Measurements from ENCODE around the gene ECSIT. TPM values are rescaled to one million over a fixed set of nuclear protein-coding genes. Genes with fewer than 3 reads are reported as not detected.

ECSIT gene
- total RNA-seq, 1 donor from 2014 or later: 92.9 TPM

DNA sequence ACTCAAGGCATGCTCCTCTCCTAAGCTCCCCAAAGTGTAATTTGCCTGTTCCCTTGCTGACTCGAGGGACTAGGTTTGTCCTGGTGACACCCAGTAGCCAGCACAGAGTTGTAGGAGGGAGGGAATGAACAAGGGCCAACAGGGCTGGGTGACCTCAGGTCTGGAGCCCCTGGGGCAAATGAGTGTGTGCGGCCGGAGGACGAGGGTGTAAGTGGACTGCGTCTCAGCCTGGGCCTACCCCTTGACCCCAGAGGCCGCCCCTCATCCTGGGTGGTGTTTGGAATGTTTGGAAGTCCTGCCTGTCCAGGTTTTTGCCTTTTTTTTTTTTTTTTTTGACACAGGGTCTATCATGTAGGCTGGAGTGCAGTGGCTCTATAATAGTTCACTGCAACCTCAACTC, 22.0 kb downstream of the ECSIT start:
- no peak for DNase-seq (ENCODE audit: low spot score)
- intact Hi-C loops (cut with DNase I): no loop called here

DNA sequence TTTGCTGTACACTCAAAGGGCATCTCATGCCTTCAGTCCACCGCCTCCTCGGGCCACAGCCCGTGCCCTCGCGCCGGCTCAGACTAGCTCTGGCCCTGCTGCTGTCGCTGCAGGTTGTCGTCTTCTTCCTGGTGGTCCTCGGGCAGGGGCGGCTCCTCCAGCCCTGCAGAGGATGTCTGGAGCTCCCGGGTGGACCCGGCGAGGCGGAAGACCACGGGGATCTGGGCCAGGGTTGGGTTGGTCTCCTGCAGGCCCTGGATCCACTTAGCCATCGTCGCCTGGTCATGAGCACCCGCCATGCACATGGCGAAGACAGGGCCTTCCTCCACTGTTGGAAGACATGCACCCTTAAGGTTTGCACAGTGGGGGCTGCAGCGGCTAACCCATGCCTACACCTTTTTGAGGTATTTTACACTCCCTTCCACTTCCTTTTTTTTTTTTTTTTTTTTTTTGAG, 22.8 kb downstream of the ECSIT start:
- DNase-seq (ENCODE audit: low spot score): no peak
- intact Hi-C loops (cut with DNase I): no loop called here

GRCh38 chr19:11505504-11506100, 23.3 kb downstream of the ECSIT start, which contains the start of gene ZNF653:
Gene ZNF653 (minus strand): TSS chr19:11505839. CDS start chr19:11505786, 53 bp downstream.
- peak; percentile 97 for DNase-seq (ENCODE audit: low spot score)
- intact Hi-C loops (cut with DNase I): no loop called here

DNA sequence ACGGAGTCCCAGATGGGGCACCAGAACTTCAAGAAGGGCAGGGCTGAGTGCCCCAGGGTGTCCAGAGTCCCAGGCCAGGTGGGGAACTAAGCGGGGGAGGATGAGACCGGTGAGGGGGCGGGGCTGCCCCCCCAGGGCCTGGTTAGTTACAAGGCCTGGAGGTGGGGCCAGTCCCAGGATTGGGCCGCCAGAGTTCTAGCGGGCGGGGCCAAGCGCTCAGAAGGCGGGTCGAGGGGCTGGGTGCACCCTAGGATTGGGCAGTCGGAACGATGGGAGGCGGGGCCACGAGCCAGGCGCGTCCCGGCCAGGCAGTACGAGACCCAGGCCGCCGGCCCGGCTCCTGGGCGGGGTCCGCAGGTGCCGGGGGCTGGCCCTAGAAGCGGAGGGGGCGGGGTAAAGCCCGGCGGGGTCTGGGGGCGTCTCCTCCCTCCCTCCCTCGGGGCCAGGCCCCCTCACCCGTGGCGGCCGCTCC, 23.9 kb downstream of the ECSIT start:
- peak; percentile 98 for DNase-seq (ENCODE audit: low spot score)
- intact Hi-C loops (cut with DNase I): no loop called here

- no peak for DNase-seq (ENCODE audit: low spot score)
- intact Hi-C loops (cut with DNase I): no loop called here
Observed at GRCh38 chr19:11504502-11505031, 24.4 kb downstream of the ECSIT start.

DNA sequence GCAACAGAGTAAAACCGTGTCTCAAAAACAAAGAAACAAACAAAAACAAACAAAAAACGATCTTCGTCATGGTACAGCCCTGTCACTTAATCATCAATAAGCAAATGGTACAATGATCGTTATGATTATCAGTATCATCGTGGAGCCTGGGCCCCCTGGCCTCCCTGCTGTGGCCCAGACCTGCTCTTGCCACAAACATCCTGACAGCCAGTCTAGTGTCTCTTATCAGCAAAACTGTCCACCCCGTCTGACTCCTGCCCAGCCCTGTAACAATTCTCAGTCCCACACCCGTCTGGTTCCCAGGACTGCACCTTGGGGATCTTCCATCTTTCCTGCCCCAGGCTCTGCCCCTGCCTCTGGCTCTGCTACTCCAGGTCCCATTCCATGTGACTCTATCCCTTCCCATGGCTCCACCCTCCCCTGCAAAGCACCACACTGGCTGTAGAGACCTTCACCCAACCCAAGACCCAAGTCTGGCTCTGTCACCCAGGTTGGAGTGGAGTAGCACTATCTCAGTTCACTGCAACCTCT, 29.0 kb downstream of the ECSIT start:
- intact Hi-C loops (cut with DNase I): loop anchor here (5.0 kb wide), 1 partner anchor 87 kb away; no protein-coding TSS in a partner anchor
- DNase-seq (ENCODE audit: low spot score): no peak

DNA sequence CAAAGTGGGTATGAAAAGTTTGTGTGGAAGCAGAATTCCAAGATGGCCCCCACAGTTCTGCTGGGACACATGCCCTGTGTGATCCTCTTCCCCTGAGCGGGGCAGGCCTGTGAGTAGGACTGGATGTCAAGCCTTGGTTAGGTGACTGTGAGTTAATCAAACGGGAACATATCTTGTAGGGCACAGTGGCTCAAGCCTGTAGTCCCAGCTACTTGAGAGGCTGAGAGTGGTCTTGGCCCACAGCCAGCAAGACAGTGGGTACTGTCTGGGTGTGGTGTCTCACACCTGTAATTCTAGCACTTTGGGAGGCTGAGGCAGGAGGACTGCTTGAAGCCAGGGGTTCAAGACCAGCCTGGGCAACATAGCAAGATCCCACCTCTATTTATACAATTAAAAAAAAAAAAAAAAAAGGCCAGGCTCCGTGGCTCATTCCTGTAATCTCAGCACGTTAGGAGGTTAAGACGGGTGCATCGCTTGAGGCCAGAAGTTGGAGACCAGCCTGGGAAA, 29.7 kb downstream of the ECSIT start:
- intact Hi-C loops (cut with DNase I): loop anchor here (5.0 kb wide), 1 partner anchor 88 kb away; no protein-coding TSS in a partner anchor
- no peak for DNase-seq (ENCODE audit: low spot score)

DNA sequence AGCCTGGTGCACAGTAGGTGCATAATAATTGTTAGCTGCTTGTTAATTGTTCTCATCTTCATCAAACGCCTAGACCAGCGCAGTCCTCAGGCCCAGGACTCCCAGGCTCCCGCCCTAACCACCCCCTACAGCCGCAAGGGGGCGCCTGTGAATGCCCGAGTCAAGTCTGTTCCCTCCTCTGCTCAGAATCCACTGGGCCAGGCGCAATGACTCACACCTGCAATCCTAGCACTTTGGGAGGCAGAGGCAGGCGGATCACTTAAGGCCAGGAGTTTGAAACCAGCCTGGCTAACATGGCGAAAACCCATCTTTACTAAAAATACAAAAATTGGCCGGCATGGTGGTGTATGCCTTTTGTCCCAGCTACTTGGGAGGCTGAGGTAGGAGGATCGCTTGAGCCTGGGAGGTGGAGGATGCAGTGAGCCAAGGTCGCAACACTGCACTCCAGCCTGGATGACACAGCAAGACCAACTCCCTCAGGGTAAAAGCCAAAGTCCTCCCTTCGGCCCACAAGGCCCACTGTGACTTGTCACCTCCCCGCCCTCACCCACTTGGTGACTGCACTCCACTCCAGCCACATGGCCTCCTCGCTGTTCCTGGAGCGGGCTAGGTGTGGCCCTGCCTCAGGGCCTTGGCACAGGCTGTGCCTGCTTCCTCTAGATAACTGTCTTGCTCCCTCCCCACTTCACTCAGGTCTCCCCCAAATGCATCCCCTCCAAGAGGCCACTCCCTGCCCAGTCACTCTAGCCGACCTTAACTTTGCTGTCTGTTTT, 32.4 kb downstream of the ECSIT start:
- intact Hi-C loops (cut with DNase I): loop anchor here (5.0 kb wide), 1 partner anchor 91 kb away; no protein-coding TSS in a partner anchor
- no peak for DNase-seq (ENCODE audit: low spot score)

- intact Hi-C loops (cut with DNase I): loop anchor here (5.0 kb wide), 1 partner anchor 91 kb away; no protein-coding TSS in a partner anchor
- no peak for DNase-seq (ENCODE audit: low spot score)
Observed at GRCh38 chr19:11495885-11496284, 33.0 kb downstream of the ECSIT start.

DNA sequence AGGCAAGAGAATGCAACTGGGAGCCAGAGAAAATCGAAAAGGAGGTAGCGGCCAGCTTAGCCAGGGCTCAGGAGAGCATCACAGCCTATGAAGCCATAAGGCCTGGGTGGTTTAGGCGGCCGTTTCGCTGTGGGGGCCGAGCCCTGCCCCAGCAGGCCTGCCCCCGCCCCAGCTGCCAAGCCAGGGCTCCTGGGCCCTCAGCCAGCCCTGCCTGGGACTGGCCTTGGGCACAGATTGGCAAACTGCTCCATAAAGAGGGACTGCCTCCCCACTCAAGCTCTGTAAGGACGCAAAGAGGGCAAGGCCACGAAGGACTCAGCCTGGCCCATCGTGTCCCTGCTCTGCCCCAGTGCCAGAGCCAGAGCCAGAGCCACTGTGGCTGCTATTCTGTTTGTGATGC, 33.5 kb downstream of the ECSIT start:
- DNase-seq (ENCODE audit: low spot score): no peak
- intact Hi-C loops (cut with DNase I): loop anchor here (5.0 kb wide), 1 partner anchor 92 kb away; no protein-coding TSS in a partner anchor

DNA sequence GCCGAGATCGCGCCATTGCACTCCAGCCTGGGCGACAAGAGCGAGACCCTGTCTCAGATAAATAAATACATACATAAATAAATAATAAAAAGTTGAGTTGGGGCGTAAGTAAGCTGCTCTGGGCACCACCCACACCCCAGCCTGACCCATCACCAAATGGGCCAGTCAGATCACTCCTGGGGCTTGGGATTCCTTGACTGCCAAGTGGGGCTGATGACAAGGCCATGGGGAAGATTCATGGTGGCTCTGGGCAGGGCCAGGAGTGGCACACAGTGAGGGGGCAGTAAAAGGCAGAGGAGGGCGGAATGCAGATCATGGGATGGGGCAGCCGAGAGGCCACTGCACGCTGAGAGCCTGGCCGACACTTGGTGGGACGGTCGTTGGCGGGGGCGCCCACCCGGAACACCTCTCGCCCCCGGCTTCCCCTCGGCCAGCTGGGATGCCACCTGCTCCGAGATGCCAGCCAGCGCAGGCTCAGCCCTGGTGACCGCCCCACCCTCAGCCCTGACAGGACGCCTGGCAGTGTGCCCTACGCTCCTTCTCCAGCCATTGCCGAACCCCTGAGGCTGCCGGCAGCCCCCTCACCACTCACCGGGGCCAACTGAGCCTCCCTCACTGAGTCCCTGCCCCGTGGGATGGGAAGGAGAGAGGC, 34.2 kb downstream of the ECSIT start:
- DNase-seq (ENCODE audit: low spot score): no peak
- intact Hi-C loops (cut with DNase I): loop anchor here (5.0 kb wide), 1 partner anchor 93 kb away; no protein-coding TSS in a partner anchor

GRCh38 chr19:11489378-11489777, 39.6 kb downstream of the ECSIT start:
- intact Hi-C loops (cut with DNase I): no loop called here
- DNase-seq (ENCODE audit: low spot score): no peak

- no peak for DNase-seq (ENCODE audit: low spot score)
- intact Hi-C loops (cut with DNase I): no loop called here
Observed at GRCh38 chr19:11486661-11487503, 42.1 kb downstream of the ECSIT start.

- no peak for DNase-seq (ENCODE audit: low spot score)
- intact Hi-C loops (cut with DNase I): no loop called here
Observed at GRCh38 chr19:11485245-11485837, 43.6 kb downstream of the ECSIT start.

DNA sequence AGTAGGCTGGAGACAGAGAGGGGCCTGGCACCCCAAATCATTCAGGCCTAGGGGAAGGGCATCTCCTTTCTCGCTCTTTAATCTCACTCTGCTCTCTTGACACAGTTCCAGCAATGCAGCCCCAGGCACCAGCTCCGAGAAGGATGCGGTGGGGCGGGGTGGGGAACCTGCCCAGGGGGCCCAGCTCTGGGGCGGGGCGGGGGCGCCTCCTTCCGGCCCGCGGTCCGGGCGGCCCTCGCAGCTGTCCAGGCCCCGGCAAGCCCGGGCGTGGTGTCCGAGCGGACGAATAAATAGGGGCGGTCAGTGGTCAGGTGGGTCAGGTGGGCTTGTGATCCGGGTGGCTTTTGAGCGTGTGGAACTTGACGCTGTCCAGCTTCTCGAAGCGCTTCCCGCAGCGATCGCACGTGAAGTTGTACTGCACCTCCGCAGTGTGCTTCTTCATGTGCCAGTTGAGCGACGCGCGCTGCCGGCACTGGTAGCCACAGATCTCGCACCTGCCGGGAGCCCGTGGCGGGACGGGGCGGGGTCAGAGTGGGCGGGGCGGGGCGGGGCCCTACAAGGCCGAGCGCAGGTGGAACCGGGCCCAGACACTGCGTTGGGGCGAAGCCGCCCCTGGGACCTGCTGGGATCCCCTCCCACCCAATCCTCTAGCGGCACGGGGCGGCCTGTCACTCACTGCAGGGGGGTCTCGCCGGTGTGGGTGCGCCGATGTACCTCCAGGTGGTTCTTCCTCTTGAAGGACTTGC, 45.4 kb downstream of the ECSIT start:
- intact Hi-C loops (cut with DNase I): loop anchor here (2.0 to 5.0 kb wide), 2 partner anchors 101 to 347 kb away; partner anchors contain the start of gene EPOR
- no peak for DNase-seq (ENCODE audit: low spot score)

DNA sequence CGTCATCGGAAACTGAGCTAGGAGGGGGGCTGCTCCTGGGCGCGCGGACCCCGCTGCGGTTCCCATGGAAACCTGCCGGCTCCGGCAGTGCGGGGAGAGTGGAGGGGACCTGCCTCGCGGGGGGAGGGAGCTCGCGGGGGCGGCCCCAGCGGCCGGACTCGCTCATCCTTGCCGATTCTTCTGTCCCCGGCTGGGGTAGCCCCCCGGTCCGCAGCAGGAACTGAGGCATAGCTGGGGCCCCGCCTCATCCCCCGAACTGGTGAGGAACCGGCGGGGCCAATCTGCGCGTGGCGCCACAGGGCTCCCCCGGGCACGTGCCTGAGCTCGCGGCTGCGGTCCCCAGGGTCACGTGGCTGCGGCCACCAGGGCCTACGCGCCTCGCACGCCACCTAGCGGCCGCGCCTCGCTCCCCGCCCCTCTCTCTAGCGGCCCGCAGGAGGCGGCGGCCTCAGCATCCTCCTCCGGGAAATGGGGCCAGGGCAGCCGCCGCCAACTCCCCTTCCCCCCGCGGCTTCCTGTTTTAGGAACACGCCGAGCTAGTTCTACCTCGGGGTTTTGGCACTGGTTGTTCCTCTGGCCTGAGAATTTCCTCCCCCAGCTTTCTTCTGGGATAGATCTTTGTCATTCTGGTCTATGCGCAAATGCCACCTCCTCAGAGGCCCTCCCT, 46.4 kb downstream of the ECSIT start:
- intact Hi-C loops (cut with DNase I): loop anchor here (2.0 to 5.0 kb wide), 2 partner anchors 100 to 346 kb away; partner anchors contain the start of gene EPOR

More for the DNA sequence above, 46.4 kb downstream of the ECSIT start:
- peak; percentile 89 for DNase-seq (ENCODE audit: low spot score)

All from cardiac septum (tissue), 1 donor.